HEK293 (cell line): ENCODE data around the gene PARD6G.

Source experiments
- CTCF ChIA-PET: fragments of 350-600 bp; formaldehyde crosslinking; extraction: SDS; loops from one replicate; lab custom pipeline; 2021; ENCODE audit warnings: antibody characterized with exemption; lab: Yijun Ruan, JAX
- POLR2A ChIA-PET: fragments of 300-600 bp; formaldehyde crosslinking; extraction: SDS; loops from one replicate; lab custom pipeline; 2020; ENCODE audit warnings: antibody characterized with exemption, inconsistent platforms; lab: Yijun Ruan, JAX
- H3K27ac ChIP-seq: fragments of 200-500 bp; sonication (Bioruptor generic); 2 replicates; pipeline ENCODE4 v1.5.1; 2014; ENCODE audit warnings: low read depth, low read length, control low read depth, inconsistent platforms; ENCODE audit errors: extremely low read depth
- H3K36me3 ChIP-seq, 2 experiments: fragments of 200-500 bp in 1 of 2; sonication (Bioruptor generic) in 1 of 2; 1 replicate in 1 of 2; 2 replicates in 1 of 2; pipeline ENCODE4 v1.5.1; 2014 to 2017; ENCODE audit warnings: inconsistent platforms in 2 of 2, low read length in 2 of 2; ENCODE audit not compliant: control insufficient read depth in 2 of 2, insufficient read depth in 1 of 2
- H3K4me1 ChIP-seq: fragments of 200-500 bp; sonication (Bioruptor generic); 2 replicates; pipeline ENCODE4 v1.5.1; 2014; ENCODE audit warnings: mild to moderate bottlenecking, low read length, inconsistent platforms; ENCODE audit not compliant: control insufficient read depth, insufficient read depth
- H3K4me3 ChIP-seq: 2 replicates; pipeline ENCODE4 v1.5.1; 2011; ENCODE audit warnings: low read depth, mild to moderate bottlenecking, control low read depth, low read length, moderate library complexity
- H3K9me3 ChIP-seq: fragments of 200-500 bp; sonication (Bioruptor generic); 2 replicates; pipeline ENCODE4 v1.5.1; 2014; ENCODE audit warnings: low read depth, low read length, inconsistent platforms; ENCODE audit not compliant: control insufficient read depth, insufficient read depth
- GLI4 ChIP-seq: fragments of 450-650 bp; formaldehyde crosslinking; IDR thresholded peaks from 2 replicates; pipeline ENCODE4 v1.5.1; 2016; ENCODE audit warnings: missing biosample characterization, missing genetic modification characterization
- INSM2 ChIP-seq: fragments of 450-650 bp; formaldehyde crosslinking; IDR thresholded peaks from 2 replicates; pipeline ENCODE4 v1.5.1; 2016; ENCODE audit warnings: missing biosample characterization, missing genetic modification characterization
- MYNN ChIP-seq: fragments of 450-650 bp; formaldehyde crosslinking; IDR thresholded peaks from 2 replicates; pipeline ENCODE4 v1.5.1; 2016; ENCODE audit warnings: missing biosample characterization, missing genetic modification characterization, borderline replicate concordance
- OVOL3 ChIP-seq: fragments of 450-650 bp; formaldehyde crosslinking; IDR thresholded peaks from 2 replicates; pipeline ENCODE4 v1.5.1; 2016; ENCODE audit warnings: missing biosample characterization, missing genetic modification characterization
- ZNF280C ChIP-seq: fragments of 450-650 bp; formaldehyde crosslinking; IDR thresholded peaks from 2 replicates; pipeline ENCODE4 v1.5.1; 2016; ENCODE audit warnings: missing biosample characterization, missing genetic modification characterization
- ZNF350 ChIP-seq: fragments of 450-650 bp; formaldehyde crosslinking; IDR thresholded peaks from 2 replicates; pipeline ENCODE4 v1.5.0; 2017; ENCODE audit warnings: missing biosample characterization, mild to moderate bottlenecking, missing genetic modification characterization
- ZNF398 ChIP-seq: fragments of 450-650 bp; formaldehyde crosslinking; IDR thresholded peaks from 2 replicates; pipeline ENCODE4 v1.5.1; 2017; ENCODE audit warnings: missing biosample characterization, missing genetic modification characterization
- ZNF404 ChIP-seq: fragments of 450-650 bp; formaldehyde crosslinking; IDR thresholded peaks from 2 replicates; pipeline ENCODE4 v1.5.1; 2017; ENCODE audit warnings: missing biosample characterization, missing genetic modification characterization
- ZNF449 ChIP-seq: fragments of 450-650 bp; formaldehyde crosslinking; IDR thresholded peaks from 2 replicates; pipeline ENCODE4 v1.5.1; 2017; ENCODE audit warnings: missing biosample characterization, mild to moderate bottlenecking, missing genetic modification characterization, moderate library complexity
- ZNF518A ChIP-seq: fragments of 450-650 bp; formaldehyde crosslinking; conservative IDR thresholded peaks from 2 replicates; pipeline ENCODE4 v1.5.1; 2016; ENCODE audit warnings: low read depth, missing biosample characterization, missing genetic modification characterization
- ZNF555 ChIP-seq: fragments of 450-650 bp; formaldehyde crosslinking; conservative IDR thresholded peaks from 2 replicates; pipeline ENCODE4 v1.5.1; 2017; ENCODE audit warnings: missing biosample characterization, mild to moderate bottlenecking, missing genetic modification characterization, inconsistent platforms
- ZNF585B ChIP-seq: fragments of 450-650 bp; formaldehyde crosslinking; IDR thresholded peaks from 2 replicates; pipeline ENCODE4 v1.5.1; 2016; ENCODE audit warnings: missing biosample characterization, missing genetic modification characterization
- ZNF791 ChIP-seq: fragments of 450-650 bp; formaldehyde crosslinking; IDR thresholded peaks from 2 replicates; pipeline ENCODE4 v1.5.1; 2016; ENCODE audit warnings: missing biosample characterization, missing genetic modification characterization
- ZNF792 ChIP-seq: fragments of 450-650 bp; formaldehyde crosslinking; IDR thresholded peaks from 2 replicates; pipeline ENCODE4 v1.5.1; 2016; ENCODE audit warnings: missing biosample characterization, missing genetic modification characterization
- ZSCAN16 ChIP-seq: fragments of 450-650 bp; formaldehyde crosslinking; IDR thresholded peaks from 2 replicates; pipeline ENCODE4 v1.5.1; 2016; ENCODE audit warnings: missing biosample characterization, missing genetic modification characterization

PARD6G gene

GRCh38 chr18:80158365-80158764 is 88.9 kb downstream of the PARD6G start:
- TF ChIP-seq ZNF350 (tag by site-specific recombination) (no peak), ZNF791 (tag by site-specific recombination) (no peak), ZNF555 (tag by site-specific recombination) (no peak), GLI4 (tag by site-specific recombination) (no peak), ZNF280C (tag by site-specific recombination) (no peak), ZNF449 (tag by site-specific recombination) (no peak), ZNF518A (no peak), ZNF404 (tag by site-specific recombination) (no peak), MYNN (no peak), ZNF398 (tag by site-specific recombination) (no peak), OVOL3 (no peak), ZNF585B (tag by site-specific recombination) (no peak), ZNF792 (tag by site-specific recombination) (no peak), INSM2 (tag by site-specific recombination) (no peak), ZSCAN16 (tag by site-specific recombination) (no peak)
- CTCF ChIA-PET, result interaction anchor here (0.6 to 4.3 kb wide), 22 partner anchors 9 to 134 kb away, joined by 3 to 38 read pairs (median 4); no protein-coding TSS in a partner anchor
- no peak overlapping the region for H3K4me3 ChIP-seq
- H3K4me1 ChIP-seq, result no peaks in the 10 kb centered on the region
- POLR2A ChIA-PET, result interaction anchor here (1.2 kb wide), 1 partner anchor 98 kb away, joined by 3 read pairs; no protein-coding TSS in a partner anchor
- no peaks in the 10 kb centered on the region for H3K9me3 ChIP-seq
- H3K27ac ChIP-seq, result no peak overlapping the region
- peaks cover 3 to 26% of the 10 kb centered on the region in 2 experiments; a peak in 2 of 3 replicates for H3K36me3 ChIP-seq
